ENCODE measurements around the gene CNOT1.

The CNOT1 gene

GRCh38 chr16:58510776-58511628 lies 118.6 kb downstream of the CNOT1 start:
- Histone ChIP-seq H3K27me3 (no peaks in the 10 kb centered on the region), H3K4me1 (peaks cover 24% of the 10 kb centered on the region), H3K9me3 (no peaks in the 10 kb centered on the region), H3K27ac (no peak overlapping the region), H3K4me2 (no peak overlapping the region), H4K20me1 (no peaks in the 10 kb centered on the region), H3K4me3 (no peak overlapping the region), H3K9ac (no peak overlapping the region), H3K36me3 (0 out of 2 replicates have a peak, but pooled peaks cover 6% of the 10 kb centered on the region)
- no peak for TF ChIP-seq Cebpa-rat (IDR thresholded peaks at IDR 0.05)

DNA sequence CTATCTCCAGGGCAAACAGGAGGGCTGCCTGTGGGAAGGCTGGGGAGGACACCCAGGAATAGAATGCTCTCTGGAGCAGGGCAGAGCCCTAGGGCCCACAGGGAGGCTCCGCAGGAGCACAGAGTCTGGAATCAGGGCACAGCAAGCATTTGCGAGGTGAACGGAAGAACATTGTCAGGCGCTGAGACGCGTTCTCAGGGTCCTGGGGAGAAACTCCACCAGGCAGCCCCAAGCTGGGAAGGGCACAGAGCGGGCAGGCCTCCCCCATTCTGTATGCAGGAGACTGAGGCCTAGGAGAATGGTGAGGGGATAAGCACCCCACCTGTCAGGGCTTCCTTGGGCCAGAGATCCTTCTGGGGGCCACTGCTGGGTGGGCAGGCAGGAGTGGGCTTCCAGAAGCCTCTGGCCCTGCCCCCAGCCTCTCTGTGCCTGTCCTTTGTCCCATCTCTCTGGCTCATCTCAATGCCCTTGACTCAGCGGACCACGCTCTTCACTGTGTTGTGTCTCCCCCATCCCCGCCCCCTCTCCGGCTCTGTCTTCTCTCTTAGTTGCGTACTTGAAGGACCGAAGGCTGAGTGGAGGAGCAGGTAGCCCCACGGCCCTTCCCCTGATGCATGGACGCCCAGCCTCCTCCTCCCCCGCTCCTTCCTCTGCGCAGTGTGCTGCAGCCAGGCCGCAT lies 119.4 kb downstream of the CNOT1 start:
- Histone ChIP-seq H3K36me3 (0 out of 2 replicates have a peak, but pooled peaks cover 6% of the 10 kb centered on the region), H3K27me3 (no peaks in the 10 kb centered on the region), H3K4me3 (no peak overlapping the region), H4K20me1 (no peaks in the 10 kb centered on the region), H3K9ac (peak overlapping the region; percentile 19; the same call in 1 of the 2 replicates), H3K4me1 (peaks cover 24% of the 10 kb centered on the region), H3K4me2 (no peak overlapping the region), H3K9me3 (no peaks in the 10 kb centered on the region), H3K27ac (no peak overlapping the region)
- TF ChIP-seq Cebpa-rat (IDR thresholded peaks at IDR 0.05) = no peak

DNA sequence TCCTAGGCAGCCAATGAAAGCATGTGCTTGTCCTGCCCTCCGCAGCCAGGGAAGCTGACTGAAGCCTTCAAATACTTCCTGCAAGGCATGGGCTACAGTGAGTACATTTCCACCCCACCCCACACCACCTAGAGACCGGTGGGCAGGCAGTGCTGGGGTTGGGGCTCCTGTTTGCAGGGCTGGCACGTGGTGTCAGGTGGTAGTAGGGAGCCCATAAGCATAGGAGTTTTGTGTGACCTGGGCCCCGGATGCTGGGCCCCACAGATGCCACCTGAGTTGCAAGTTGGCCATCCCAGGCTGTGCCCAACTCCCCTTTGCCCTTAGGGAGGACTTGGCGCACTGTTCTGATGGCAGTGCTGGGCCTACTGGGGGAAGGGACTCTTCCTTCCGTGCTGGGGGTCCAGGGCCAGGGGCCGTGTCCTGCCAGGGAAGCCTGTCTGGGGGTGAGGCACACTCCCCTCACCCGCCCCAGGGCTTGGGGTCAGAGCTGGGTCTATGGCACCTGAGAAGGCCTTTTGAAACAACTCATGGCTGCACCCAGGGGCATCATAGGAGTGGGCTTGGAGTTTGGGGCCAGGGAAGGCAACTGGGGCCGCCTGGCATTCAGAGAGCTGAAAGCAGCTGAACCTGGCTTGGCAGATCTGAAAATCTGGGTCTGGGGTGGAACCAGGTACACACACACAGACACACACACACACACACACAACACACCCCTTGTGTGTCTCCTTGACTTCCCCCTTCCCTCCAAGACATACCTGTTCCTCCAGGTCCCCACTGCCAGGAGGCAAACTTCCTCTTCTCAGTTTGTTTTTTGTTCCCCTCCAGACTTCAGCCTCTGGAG lies 120.2 kb downstream of the CNOT1 start:
- peaks cover 18% of the 10 kb centered on the region for H3K4me1 ChIP-seq
- no peaks in the 10 kb centered on the region for H4K20me1 ChIP-seq
- H3K4me3 ChIP-seq = no peak overlapping the region
- H3K4me2 ChIP-seq = no peak overlapping the region
- H3K27me3 ChIP-seq = no peaks in the 10 kb centered on the region
- 0 out of 2 replicates have a peak, but pooled peaks cover 6% of the 10 kb centered on the region for H3K36me3 ChIP-seq
- H3K9ac ChIP-seq = no peak overlapping the region
- TF ChIP-seq Cebpa-rat (IDR thresholded peaks at IDR 0.05) = no peak
- H3K27ac ChIP-seq = no peak overlapping the region
- H3K9me3 ChIP-seq = no peaks in the 10 kb centered on the region

GRCh38 chr16:58508671-58509251 lies 120.9 kb downstream of the CNOT1 start:
- Histone ChIP-seq H3K4me1 (peaks cover 18% of the 10 kb centered on the region), H3K27ac (no peak overlapping the region), H3K9ac (no peak overlapping the region), H3K36me3 (0 out of 2 replicates have a peak, but pooled peaks cover 6% of the 10 kb centered on the region), H4K20me1 (no peaks in the 10 kb centered on the region), H3K4me3 (no peak overlapping the region), H3K9me3 (no peaks in the 10 kb centered on the region), H3K4me2 (no peak overlapping the region), H3K27me3 (no peaks in the 10 kb centered on the region)
- no peak for TF ChIP-seq Cebpa-rat (IDR thresholded peaks at IDR 0.05)

DNA sequence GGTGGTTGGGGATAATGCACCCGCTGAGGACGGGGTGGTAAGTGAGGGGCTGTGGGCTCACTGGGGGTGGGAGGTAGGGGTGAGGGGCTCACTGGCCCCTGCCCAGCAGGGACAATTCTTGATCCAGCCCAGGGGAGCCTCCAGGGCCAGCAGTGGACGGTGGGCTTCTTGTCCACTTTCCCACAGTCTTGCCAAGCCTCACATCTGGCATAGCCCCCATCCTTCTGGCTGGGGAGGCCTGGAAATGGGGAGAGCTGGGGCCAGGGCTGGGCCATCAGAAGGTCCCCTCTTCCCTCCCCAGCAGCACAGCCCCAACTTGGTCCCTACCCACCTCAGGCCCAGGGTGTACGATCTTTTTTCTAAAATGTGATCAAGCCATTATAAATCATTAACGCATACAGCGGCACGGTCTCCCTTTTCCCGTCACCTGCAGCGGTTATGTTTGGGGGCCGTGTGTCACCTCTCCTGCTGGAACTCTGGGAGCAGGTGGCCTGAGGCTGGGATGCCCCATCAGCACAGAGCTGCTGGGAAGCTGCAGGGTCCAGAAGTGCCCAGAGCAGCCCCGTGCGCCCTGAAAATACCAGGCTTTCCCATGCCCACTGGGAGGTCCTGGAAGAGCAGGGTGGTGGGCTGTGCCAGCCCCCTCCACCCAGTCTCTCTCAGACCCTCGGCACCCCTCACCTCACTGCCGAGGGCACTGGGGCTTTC lies 121.5 kb downstream of the CNOT1 start:
- Histone ChIP-seq H3K36me3 (0 out of 2 replicates have a peak, but pooled peaks cover 6% of the 10 kb centered on the region), H3K9ac (no peak overlapping the region), H3K27me3 (no peaks in the 10 kb centered on the region), H3K4me1 (peaks cover 18% of the 10 kb centered on the region), H4K20me1 (no peaks in the 10 kb centered on the region), H3K4me3 (no peak overlapping the region), H3K27ac (no peak overlapping the region), H3K9me3 (no peaks in the 10 kb centered on the region), H3K4me2 (no peak overlapping the region)
- TF ChIP-seq Cebpa-rat (IDR thresholded peaks at IDR 0.05) = no peak

DNA sequence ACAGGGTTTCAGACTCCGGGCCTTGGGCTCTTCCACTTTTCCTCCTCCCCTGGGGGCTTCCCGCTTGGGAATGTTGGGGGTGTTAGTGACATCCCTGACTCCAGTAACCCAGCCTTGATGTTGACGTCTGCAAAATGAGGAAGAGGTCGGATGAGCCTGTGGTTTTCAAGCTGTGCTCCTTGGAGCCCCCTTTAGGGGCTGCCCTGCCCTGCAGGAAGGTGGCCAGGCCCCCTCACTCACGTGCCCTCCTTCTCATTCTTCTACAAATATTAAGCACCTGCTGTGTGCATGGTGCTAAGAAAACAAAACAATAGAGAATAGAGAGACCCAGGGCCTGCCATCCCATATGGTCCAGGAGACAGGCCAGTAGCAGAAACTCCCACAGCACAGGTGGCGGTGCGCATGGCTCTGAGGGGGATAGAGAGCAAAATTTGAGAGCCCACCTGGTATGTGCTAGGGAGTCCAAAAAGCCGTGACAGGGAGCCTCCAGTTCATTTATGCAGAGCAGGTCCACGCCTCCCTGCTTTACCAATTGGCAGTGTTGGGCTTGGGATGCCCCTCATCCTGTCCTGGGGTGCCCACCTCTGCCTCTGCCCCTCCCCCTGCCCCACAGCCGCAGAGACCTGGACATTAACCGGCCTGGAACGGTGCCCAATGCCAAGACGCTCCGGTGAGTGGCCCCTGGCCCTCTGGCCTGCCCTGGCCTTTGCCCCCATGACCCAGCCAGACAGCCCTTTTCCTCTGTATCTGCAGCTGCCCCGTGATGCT lies 122.2 kb downstream of the CNOT1 start:
- no peaks in the 10 kb centered on the region for H4K20me1 ChIP-seq
- H3K4me2 ChIP-seq = peak overlapping the region; percentile 34
- peaks cover 17% of the 10 kb centered on the region for H3K4me1 ChIP-seq
- no peaks in the 10 kb centered on the region for H3K9me3 ChIP-seq
- no peak overlapping the region for H3K27ac ChIP-seq
- H3K4me3 ChIP-seq = no peak overlapping the region
- no peak for TF ChIP-seq Cebpa-rat (IDR thresholded peaks at IDR 0.05)
- H3K9ac ChIP-seq = no peak overlapping the region
- 0 out of 2 replicates have a peak, but pooled peaks cover 6% of the 10 kb centered on the region for H3K36me3 ChIP-seq
- peaks cover 4% of the 10 kb centered on the region; the same call in 1 of the 2 replicates for H3K27me3 ChIP-seq

DNA sequence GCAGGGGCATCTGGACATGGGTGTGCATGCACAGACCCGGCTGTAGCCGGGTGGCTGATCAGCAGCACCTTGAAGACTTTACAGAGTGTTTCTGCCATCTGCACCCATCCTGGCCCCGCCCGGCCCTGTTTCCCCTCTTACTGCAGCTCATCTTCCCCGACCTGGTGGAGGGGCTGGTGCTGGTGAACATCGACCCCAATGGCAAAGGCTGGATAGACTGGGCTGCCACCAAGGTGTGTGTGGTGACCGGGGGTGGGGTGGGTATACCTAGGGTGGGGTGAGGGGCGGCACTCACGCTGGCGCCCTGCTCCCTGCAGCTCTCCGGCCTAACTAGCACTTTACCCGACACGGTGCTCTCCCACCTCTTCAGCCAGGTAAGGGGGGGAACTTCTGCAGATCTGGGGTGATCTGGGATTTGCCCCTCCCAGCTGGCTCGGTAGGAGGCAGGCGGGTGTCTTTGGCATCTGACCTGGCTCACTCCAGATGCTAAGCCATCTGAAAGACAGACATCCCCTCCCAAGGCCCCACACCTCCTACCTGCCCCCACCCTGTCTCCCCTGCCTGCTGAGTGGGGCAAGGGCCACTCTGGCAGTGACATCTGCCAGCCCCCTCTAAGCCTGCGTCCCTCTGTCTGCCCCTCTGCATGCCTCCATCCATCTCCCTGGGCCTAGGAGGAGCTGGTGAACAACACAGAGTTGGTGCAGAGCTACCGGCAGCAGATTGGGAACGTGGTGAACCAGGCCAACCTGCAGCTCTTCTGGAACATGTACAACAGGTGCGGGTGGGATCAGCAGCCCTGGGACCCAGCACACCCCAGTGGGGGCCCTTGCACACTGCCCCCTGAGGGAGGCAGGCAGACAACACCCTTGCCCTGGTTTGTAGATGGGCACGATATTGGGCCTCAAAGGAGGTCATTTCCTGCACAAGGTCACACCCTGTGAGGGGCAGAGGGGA lies 123.1 kb downstream of the CNOT1 start:
- Histone ChIP-seq H3K9ac (no peak overlapping the region), H3K4me1 (peaks cover 17% of the 10 kb centered on the region), H4K20me1 (no peaks in the 10 kb centered on the region), H3K27ac (no peak overlapping the region), H3K4me2 (peak overlapping the region; percentile 34; the same call in 1 of the 2 replicates), H3K36me3 (0 out of 2 replicates have a peak, but pooled peaks cover 6% of the 10 kb centered on the region), H3K9me3 (no peaks in the 10 kb centered on the region), H3K4me3 (no peak overlapping the region), H3K27me3 (peaks cover 13% of the 10 kb centered on the region)
- TF ChIP-seq Cebpa-rat (IDR thresholded peaks at IDR 0.05) = no peak
